ENCODE results near the gene PTEN. TPM values are rescaled to one million over a fixed set of nuclear protein-coding genes. Genes with fewer than 3 reads are reported as not detected.

The PTEN gene
- total RNA-seq, 1 experiment from 2014 or later = 66.0 TPM

GRCh38 chr10:87842776-87843497 lies 20.5 kb upstream of the PTEN start:
- Histone ChIP-seq H3K4me1 (ENCODE audit: insufficient read depth, low read length, poor library complexity, severe bottlenecking) (no peaks in the 10 kb centered on the region), H3K36me3 (ENCODE audit: insufficient read depth, low read length, poor library complexity, severe bottlenecking) (no peaks in the 10 kb centered on the region), H3K27me3 (replicated peaks; ENCODE audit: insufficient read depth, low read depth, low read length, poor library complexity) (no peaks in the 10 kb centered on the region), H3K9me3 (ENCODE audit: low read depth, low read length, poor library complexity, severe bottlenecking) (no peaks in the 10 kb centered on the region), H3K4me3 (ENCODE audit: low read depth, low read length, poor library complexity, severe bottlenecking) (no peak overlapping the region), H3K27ac (ENCODE audit: low read depth, low read length, poor library complexity, severe bottlenecking) (no peak overlapping the region)
- intact Hi-C loops (cut with micrococcal nuclease; ENCODE audit: unreplicated experiment) = no loop called here
- no peak for TF ChIP-seq CTCF (conservative IDR thresholded peaks at IDR 0.05; ENCODE audit: low read depth, low read length)
- TF ChIP-seq EZH2 (IDR thresholded peaks at IDR 0.05; ENCODE audit: borderline replicate concordance, low read depth, low read length, poor library complexity, severe bottlenecking) = no peak
- BruUV-seq (replicated peaks) = no TSS peak
- ChIA-PET POLR2A (ENCODE audit: low non-redundant PET) (no interaction called here), CTCF (interaction anchor here (0.6 kb wide), 1 partner anchor 876 kb away, joined by 4 read pairs; no protein-coding TSS in a partner anchor)
- DNase-seq (ENCODE audit: low spot score) = no peak

GRCh38 chr10:87843714-87844113 lies 19.7 kb upstream of the PTEN start:
- Histone ChIP-seq H3K27ac (ENCODE audit: low read depth, low read length, poor library complexity, severe bottlenecking) (no peak overlapping the region), H3K9me3 (ENCODE audit: low read depth, low read length, poor library complexity, severe bottlenecking) (no peaks in the 10 kb centered on the region), H3K36me3 (ENCODE audit: insufficient read depth, low read length, poor library complexity, severe bottlenecking) (no peaks in the 10 kb centered on the region), H3K4me3 (ENCODE audit: low read depth, low read length, poor library complexity, severe bottlenecking) (no peak overlapping the region), H3K4me1 (ENCODE audit: insufficient read depth, low read length, poor library complexity, severe bottlenecking) (no peaks in the 10 kb centered on the region), H3K27me3 (replicated peaks; ENCODE audit: insufficient read depth, low read depth, low read length, poor library complexity) (no peaks in the 10 kb centered on the region)
- no peak for DNase-seq (ENCODE audit: low spot score)
- no TSS peak for BruUV-seq (replicated peaks)
- CTCF ChIA-PET = interaction anchor here (0.6 kb wide), 1 partner anchor 877 kb away, joined by 4 read pairs; no protein-coding TSS in a partner anchor
- intact Hi-C loops (cut with micrococcal nuclease; ENCODE audit: unreplicated experiment) = no loop called here
- TF ChIP-seq CTCF (conservative IDR thresholded peaks at IDR 0.05; ENCODE audit: low read depth, low read length) = no peak
- no peak for TF ChIP-seq EZH2 (IDR thresholded peaks at IDR 0.05; ENCODE audit: borderline replicate concordance, low read depth, low read length, poor library complexity, severe bottlenecking)
- POLR2A ChIA-PET (ENCODE audit: low non-redundant PET) = no interaction called here

GRCh38 chr10:87844837-87845623 lies 18.4 kb upstream of the PTEN start:
- TF ChIP-seq EZH2 (IDR thresholded peaks at IDR 0.05; ENCODE audit: borderline replicate concordance, low read depth, low read length, poor library complexity, severe bottlenecking) = no peak
- no peak for TF ChIP-seq CTCF (conservative IDR thresholded peaks at IDR 0.05; ENCODE audit: low read depth, low read length)
- H3K9me3 ChIP-seq (ENCODE audit: low read depth, low read length, poor library complexity, severe bottlenecking) = no peaks in the 10 kb centered on the region
- H3K4me3 ChIP-seq (ENCODE audit: low read depth, low read length, poor library complexity, severe bottlenecking) = no peak overlapping the region
- intact Hi-C loops (cut with micrococcal nuclease; ENCODE audit: unreplicated experiment) = no loop called here
- no peak for DNase-seq (ENCODE audit: low spot score)
- no peaks in the 10 kb centered on the region for H3K36me3 ChIP-seq (ENCODE audit: insufficient read depth, low read length, poor library complexity, severe bottlenecking)
- no peak overlapping the region for H3K27ac ChIP-seq (ENCODE audit: low read depth, low read length, poor library complexity, severe bottlenecking)
- H3K27me3 ChIP-seq (replicated peaks; ENCODE audit: insufficient read depth, low read depth, low read length, poor library complexity) = no peaks in the 10 kb centered on the region
- ChIA-PET CTCF (interaction anchor here (1.0 kb wide), 1 partner anchor 269 kb away, joined by 3 read pairs; no protein-coding TSS in a partner anchor), POLR2A (ENCODE audit: low non-redundant PET) (no interaction called here)
- H3K4me1 ChIP-seq (ENCODE audit: insufficient read depth, low read length, poor library complexity, severe bottlenecking) = no peaks in the 10 kb centered on the region
- BruUV-seq (replicated peaks) = no TSS peak

All from A673 (cell line).